Measurements from ENCODE around the gene PABPN1L.

Gene PABPN1L

GRCh38 chr16:88846088-88846487 lies 20.4 kb downstream of the PABPN1L start:
- DNase-seq: no peak

DNA sequence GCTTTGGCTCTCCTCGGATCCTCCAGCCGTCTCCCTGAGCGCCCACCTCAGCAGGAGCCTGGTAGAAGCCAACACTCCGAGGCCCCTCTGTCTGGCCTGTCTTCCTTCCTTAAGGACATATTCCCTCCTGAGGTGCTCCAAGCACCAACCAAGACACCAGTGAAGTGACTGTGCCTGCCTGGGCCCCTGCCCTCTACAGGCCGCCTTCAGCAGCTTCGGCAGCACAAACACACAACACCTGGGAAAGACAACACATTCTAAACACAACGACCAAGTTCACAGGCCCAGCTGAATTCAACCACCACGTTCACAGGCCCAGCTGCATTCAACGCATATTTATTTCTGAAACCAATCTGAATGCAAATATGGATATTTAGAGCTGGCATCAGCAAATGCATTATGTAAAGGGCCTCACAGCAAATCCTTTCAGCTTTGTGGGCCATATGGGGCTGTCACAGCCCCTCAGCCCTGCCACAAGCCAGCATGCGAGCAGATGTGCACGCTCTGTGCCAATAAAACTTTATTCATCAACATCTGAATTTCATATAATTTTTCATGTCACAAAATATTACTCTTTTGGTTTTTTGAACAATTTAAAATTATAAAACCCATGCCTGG lies 21.9 kb downstream of the PABPN1L start:
- DNase-seq: no peak

DNA sequence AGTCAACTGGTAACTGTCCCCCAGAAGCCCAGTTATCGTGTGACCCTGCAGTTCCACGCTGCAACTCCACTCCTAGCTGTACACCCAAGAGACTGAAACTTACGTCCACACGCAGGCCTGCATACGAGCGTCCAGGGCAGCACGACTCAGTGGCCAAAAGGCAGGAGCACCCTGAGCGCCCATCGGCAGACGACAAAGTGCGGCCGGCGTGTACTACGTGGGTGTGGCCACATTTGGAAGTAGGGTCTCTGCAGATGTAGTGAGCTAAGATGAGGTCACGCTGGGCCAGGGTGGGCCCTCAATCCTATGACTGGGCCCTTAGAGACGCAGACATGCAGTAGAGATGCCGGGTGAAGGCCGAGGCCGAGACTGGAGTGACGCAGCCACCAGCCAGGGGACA lies 23.2 kb downstream of the PABPN1L start:
- no peak for DNase-seq

- no peak for DNase-seq
Measured at GRCh38 chr16:88842806-88843205, 23.7 kb downstream of the PABPN1L start.

- DNase-seq: no peak
Measured at GRCh38 chr16:88842308-88842756, 24.1 kb downstream of the PABPN1L start.

- no peak for DNase-seq
Measured at GRCh38 chr16:88841521-88842307, 24.7 kb downstream of the PABPN1L start.

DNA sequence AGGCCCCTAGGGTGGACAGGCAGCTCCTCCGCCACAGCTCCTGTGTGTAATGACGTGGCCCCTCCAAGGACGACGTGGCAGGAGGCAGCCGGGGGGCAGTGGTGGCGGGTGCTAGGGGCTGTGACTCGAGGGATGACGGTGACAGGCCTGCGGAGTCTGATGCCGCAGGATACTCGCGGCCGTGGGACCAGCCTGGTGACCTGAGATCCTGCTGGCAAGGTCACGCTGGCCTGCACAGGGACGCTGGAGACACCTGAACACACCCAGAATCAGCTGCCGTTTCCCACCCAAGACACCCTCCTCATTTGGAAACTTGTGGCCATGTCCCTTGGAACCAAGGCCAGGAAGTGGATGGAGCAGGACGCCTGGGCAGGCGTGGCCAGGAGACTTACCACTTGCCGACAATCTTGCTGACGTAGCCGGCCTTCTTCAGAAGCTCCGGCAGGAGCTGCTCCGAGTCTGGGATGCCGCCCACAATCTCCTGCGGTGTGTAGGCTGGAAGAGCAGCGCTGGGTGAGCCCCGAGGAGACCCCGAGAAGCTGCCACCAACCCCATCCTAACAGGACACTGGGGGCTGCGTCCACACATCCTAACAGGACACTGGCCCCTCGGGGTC lies 25.8 kb downstream of the PABPN1L start:
- DNase-seq: no peak

DNA sequence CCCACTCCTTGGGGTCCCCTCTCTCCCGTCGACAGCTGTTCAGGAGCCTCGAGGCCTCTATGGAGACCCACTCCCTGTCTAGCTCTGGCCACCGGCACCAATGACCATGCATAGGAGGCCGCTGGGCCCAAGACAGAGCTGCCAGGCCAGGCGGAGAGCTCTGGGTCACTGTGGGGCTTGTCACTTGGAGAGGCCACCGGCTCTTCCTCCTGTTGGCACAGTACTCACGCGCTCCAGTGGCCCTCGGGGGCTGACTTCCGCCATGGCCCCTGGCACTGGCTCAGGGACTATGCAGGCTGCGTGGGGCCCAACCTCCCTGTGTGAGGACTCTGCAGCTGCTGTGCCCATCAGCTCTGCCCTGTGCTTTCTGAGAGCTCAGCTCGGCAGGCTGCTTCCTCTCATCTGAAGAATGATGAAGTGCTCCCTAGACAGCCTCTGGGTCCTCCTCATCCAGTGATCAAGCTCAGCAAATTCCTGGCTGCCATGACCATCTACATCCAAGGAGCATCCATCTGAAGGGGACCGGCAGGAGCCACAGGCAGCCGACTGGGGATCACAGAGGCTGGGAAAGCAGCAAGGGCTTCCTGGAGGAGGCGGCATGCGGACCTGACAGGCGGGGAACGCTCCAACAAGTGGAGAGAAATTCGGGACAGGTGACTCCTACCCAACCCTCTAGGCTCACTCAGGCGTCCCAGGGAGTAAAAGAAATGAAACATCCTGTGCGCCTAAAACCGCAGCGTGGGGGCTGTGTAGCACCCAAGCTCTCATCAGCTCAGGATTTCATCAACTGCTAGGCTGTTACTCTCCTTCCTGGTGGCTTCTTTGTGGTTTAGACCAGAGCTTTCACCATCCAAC lies 26.5 kb downstream of the PABPN1L start:
- no peak for DNase-seq

DNA sequence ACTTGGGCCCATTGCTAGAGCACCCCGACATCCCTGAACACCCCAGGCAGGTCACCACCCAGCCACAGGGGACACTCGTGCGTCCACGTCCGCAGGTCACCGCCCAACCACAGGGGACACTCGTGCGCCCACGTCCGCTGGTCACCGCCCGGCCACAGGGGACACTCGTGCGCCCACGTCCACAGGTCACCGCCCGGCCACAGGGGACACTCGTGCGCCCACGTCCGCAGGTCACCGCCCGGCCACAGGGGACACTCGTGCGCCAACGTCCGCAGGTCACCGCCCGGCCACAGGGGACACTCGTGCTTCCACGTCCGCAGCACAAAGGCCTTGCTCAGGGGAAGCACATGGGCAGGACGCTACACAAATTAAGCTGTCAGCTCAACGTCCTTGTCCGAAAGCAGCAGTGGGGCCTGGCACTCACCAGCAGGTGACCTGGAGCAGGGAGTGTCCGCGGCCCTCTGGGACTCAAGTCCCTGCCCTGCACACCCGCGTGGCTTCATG lies 27.4 kb downstream of the PABPN1L start:
- no peak for DNase-seq

- no peak for DNase-seq
Measured at GRCh38 chr16:88838566-88838965, 27.9 kb downstream of the PABPN1L start.

GRCh38 chr16:88837806-88838205 lies 28.7 kb downstream of the PABPN1L start:
- no peak for DNase-seq

GRCh38 chr16:88836791-88837190 lies 29.7 kb downstream of the PABPN1L start:
- DNase-seq: no peak

- DNase-seq: no peak
Measured at GRCh38 chr16:88835818-88836217, 30.6 kb downstream of the PABPN1L start.

DNA sequence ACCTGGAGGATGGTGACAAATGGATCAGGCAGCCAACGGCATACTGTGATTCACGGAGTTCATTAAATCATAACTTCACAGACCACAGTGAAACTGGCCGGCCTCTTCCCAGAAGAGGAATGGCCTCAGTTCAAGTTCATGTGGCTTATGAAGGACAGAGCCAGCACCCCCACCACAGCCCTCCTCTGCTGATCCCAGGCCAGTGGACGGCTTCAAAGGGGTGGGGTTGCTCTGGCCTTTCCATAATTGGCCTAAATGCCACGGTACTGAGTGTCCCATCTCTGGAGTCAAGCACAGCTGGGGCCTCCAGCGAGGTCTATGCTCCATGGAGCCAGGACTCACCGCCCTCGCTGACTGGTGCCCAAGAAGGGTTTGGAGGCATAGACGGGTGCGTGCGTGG lies 31.1 kb downstream of the PABPN1L start:
- DNase-seq: no peak

DNA sequence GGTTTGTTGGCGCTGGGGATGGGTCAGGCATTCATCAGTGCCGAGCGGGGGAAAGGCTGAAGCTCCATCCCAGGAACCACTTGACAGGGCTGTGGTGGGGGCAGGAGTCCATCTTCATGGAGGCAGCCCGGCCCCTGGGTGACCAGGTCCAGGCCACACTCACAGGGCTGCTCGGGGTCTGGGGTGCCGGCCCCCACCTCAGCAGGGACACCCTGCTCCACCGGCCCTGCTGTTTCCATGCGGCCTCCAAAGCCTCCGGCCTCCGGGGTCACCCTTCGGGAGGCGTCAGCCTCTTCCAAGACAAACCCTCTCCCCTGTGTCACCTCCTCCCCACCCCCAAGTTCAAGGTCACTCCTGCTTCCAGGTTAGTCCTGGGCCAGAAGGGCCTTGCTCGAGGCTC lies 31.8 kb downstream of the PABPN1L start:
- DNase-seq: no peak

GRCh38 chr16:88833086-88833485 lies 33.4 kb downstream of the PABPN1L start:
- DNase-seq: no peak

GRCh38 chr16:88831838-88832237 lies 34.6 kb downstream of the PABPN1L start:
- DNase-seq: no peak

DNA sequence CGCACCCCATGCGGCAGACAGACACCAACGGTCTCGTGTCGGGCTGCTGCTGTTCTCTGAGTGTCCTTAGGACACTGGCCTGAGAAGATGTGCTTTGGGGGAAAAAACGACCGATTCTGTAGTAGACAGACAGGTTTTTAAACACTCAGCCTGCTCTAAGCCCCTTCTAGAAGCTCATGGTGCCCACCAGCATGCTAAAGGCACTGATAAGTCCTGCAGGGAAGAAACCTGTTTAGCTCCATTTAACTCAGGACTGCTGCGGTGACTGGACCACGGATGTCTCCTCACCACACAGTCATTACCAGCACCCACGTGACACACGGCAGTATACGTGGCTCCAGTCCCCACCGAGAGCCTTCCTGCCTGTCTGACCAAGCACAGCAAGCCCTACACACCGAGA lies 35.7 kb downstream of the PABPN1L start:
- no peak for DNase-seq

DNA sequence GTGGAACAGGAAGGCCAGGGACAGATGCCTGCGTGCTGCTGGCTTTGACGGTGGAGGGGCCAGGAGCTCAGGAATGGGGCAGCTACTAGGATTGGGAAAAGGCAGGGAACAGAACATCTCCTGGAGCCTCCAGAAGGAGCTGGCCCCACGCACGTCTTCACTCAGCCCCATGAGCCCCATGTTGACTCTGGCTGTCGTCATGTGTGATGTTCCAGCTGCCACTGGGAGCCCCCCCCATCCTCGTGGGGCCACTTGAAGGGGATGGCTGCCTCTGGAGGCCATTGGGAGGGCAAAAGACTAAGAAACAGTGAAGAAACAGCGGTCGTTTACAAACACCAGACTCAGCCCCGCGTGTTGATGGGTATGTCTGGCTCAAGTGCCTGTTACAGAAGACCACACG lies 36.2 kb downstream of the PABPN1L start:
- no peak for DNase-seq

DNA sequence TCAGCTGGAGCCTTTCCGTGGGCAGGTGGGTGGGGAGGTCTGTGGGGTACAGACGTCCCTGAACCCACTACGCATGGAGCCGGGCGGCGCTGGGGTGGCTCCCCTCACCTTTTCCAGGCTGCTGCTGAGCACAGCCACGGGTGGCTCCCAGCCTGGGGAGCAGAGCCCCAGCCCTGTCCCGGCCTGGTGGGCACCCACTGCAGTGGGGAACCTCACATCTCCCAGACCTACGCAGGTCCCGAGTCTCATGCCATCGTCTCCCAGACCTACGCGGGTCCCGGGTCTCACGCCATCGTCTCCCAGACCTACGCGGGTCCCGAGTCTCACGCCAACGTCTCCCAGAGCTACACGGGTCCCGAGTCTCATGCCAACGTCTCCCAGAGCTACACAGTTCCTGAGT lies 37.7 kb downstream of the PABPN1L start:
- no peak for DNase-seq

- no peak for DNase-seq
Measured at GRCh38 chr16:88827727-88828126, 38.7 kb downstream of the PABPN1L start.

GRCh38 chr16:88826070-88826840 lies 40.2 kb downstream of the PABPN1L start:
- DNase-seq: no peak

Data from GOT3 (cell line).